ENCODE data around the gene SFR1.

Gene SFR1

GRCh38 chr10:104077247-104077646 lies 44.7 kb upstream of the SFR1 start:
- Histone ChIP-seq H3K4me1 (ENCODE audit: control insufficient read depth, insufficient read depth, low read depth, low read length) (peaks cover 6% of the 10 kb centered on the region), H3K27ac (ENCODE audit: low read length, poor library complexity, severe bottlenecking) (peak overlapping the region; percentile 19), H2BK12ac (ENCODE audit: low read length in 2 of 2) (no peak overlapping the region), H2AK5ac (ENCODE audit: low read length, severe bottlenecking) (no peak overlapping the region), H4K8ac (ENCODE audit: low read length) (no peak overlapping the region), H3K23ac (ENCODE audit: low read length in 2 of 2) (no peak overlapping the region), H2BK120ac (ENCODE audit: low read depth, low read length) (no peak overlapping the region), H2BK5ac (ENCODE audit: low read depth, low read length, poor library complexity, severe bottlenecking) (no peak overlapping the region), H2AFZ (ENCODE audit: low read depth, low read length) (no peak overlapping the region), H3K36me3 (ENCODE audit: control insufficient read depth in 1 of 2, insufficient read depth in 2 of 2, low read depth in 1 of 2, low read length in 2 of 2) (no peaks in the 10 kb centered on the region), H3K27me3 (ENCODE audit: control insufficient read depth in 1 of 2, insufficient read depth in 1 of 2, low read length in 2 of 2) (peaks cover 0 to 10% of the 10 kb centered on the region in 2 experiments), H3K14ac (ENCODE audit: low read length in 2 of 2) (no peak overlapping the region), H3K18ac (ENCODE audit: low read depth in 1 of 2, low read length in 2 of 2) (no peak overlapping the region), H3K4me3 (ENCODE audit: insufficient read depth in 1 of 2, low read depth in 1 of 2, low read length in 2 of 2) (no peak overlapping the region), H3K9me3 (ENCODE audit: control insufficient read depth, low read length) (no peaks in the 10 kb centered on the region), H3K4me2 (ENCODE audit: low read length, poor library complexity, severe bottlenecking) (no peak overlapping the region), H3K4ac (ENCODE audit: low read depth in 1 of 2, low read length in 2 of 2) (no peak overlapping the region), H4K91ac (ENCODE audit: low read length) (no peak overlapping the region), H3K9ac (ENCODE audit: low read length) (no peak overlapping the region), H3K79me1 (replicated peaks; ENCODE audit: low read length, poor library complexity, severe bottlenecking) (no peaks in the 10 kb centered on the region), H2BK15ac (ENCODE audit: low read depth, poor library complexity, severe bottlenecking) (no peak overlapping the region)
- WGBS, result 20% methylated on average over 3 of the region's 3 CpGs
- no peak for DNase-seq

GRCh38 chr10:104077663-104078151 lies 44.3 kb upstream of the SFR1 start:
- H3K18ac ChIP-seq (ENCODE audit: low read depth in 1 of 2, low read length in 2 of 2), result no peak overlapping the region
- H3K27ac ChIP-seq (ENCODE audit: low read length, poor library complexity, severe bottlenecking), result no peak overlapping the region
- no peak overlapping the region for H2BK15ac ChIP-seq (ENCODE audit: low read depth, poor library complexity, severe bottlenecking)
- WGBS, result 71% methylated on average over 5 of the region's 5 CpGs
- H2BK5ac ChIP-seq (ENCODE audit: low read depth, low read length, poor library complexity, severe bottlenecking), result no peak overlapping the region
- H3K9ac ChIP-seq (ENCODE audit: low read length), result no peak overlapping the region
- no peaks in the 10 kb centered on the region for H3K79me1 ChIP-seq (replicated peaks; ENCODE audit: low read length, poor library complexity, severe bottlenecking)
- no peaks in the 10 kb centered on the region for H3K9me3 ChIP-seq (ENCODE audit: control insufficient read depth, low read length)
- no peak overlapping the region for H4K8ac ChIP-seq (ENCODE audit: low read length)
- H2BK12ac ChIP-seq (ENCODE audit: low read length in 2 of 2), result no peak overlapping the region
- no peak overlapping the region for H3K4me2 ChIP-seq (ENCODE audit: low read length, poor library complexity, severe bottlenecking)
- no peak overlapping the region for H2BK120ac ChIP-seq (ENCODE audit: low read depth, low read length)
- H2AK5ac ChIP-seq (ENCODE audit: low read length, severe bottlenecking), result no peak overlapping the region
- no peak overlapping the region for H3K23ac ChIP-seq (ENCODE audit: low read length in 2 of 2)
- H3K4me3 ChIP-seq (ENCODE audit: insufficient read depth in 1 of 2, low read depth in 1 of 2, low read length in 2 of 2), result no peak overlapping the region
- no peak overlapping the region for H3K14ac ChIP-seq (ENCODE audit: low read length in 2 of 2)
- peaks cover 0 to 10% of the 10 kb centered on the region in 2 experiments for H3K27me3 ChIP-seq (ENCODE audit: control insufficient read depth in 1 of 2, insufficient read depth in 1 of 2, low read length in 2 of 2)
- H3K4ac ChIP-seq (ENCODE audit: low read depth in 1 of 2, low read length in 2 of 2), result no peak overlapping the region
- no peak for DNase-seq
- no peak overlapping the region for H4K91ac ChIP-seq (ENCODE audit: low read length)
- peaks cover 6% of the 10 kb centered on the region for H3K4me1 ChIP-seq (ENCODE audit: control insufficient read depth, insufficient read depth, low read depth, low read length)
- no peak overlapping the region for H2AFZ ChIP-seq (ENCODE audit: low read depth, low read length)
- no peaks in the 10 kb centered on the region for H3K36me3 ChIP-seq (ENCODE audit: control insufficient read depth in 1 of 2, insufficient read depth in 2 of 2, low read depth in 1 of 2, low read length in 2 of 2)

- H3K79me1 ChIP-seq (replicated peaks; ENCODE audit: low read length, poor library complexity, severe bottlenecking), result no peaks in the 10 kb centered on the region
- H3K27ac ChIP-seq (ENCODE audit: low read length, poor library complexity, severe bottlenecking), result no peak overlapping the region
- H2BK12ac ChIP-seq (ENCODE audit: low read length in 2 of 2), result no peak overlapping the region
- no peak overlapping the region for H3K14ac ChIP-seq (ENCODE audit: low read length in 2 of 2)
- no peak overlapping the region for H2BK120ac ChIP-seq (ENCODE audit: low read depth, low read length)
- H3K4me2 ChIP-seq (ENCODE audit: low read length, poor library complexity, severe bottlenecking), result no peak overlapping the region
- no peak overlapping the region for H3K23ac ChIP-seq (ENCODE audit: low read length in 2 of 2)
- peak; percentile 12 for DNase-seq
- H3K4me1 ChIP-seq (ENCODE audit: control insufficient read depth, insufficient read depth, low read depth, low read length), result peaks cover 7% of the 10 kb centered on the region
- no peak overlapping the region for H2BK15ac ChIP-seq (ENCODE audit: low read depth, poor library complexity, severe bottlenecking)
- H2AFZ ChIP-seq (ENCODE audit: low read depth, low read length), result no peak overlapping the region
- H3K9ac ChIP-seq (ENCODE audit: low read length), result no peak overlapping the region
- no peak overlapping the region for H3K4ac ChIP-seq (ENCODE audit: low read depth in 1 of 2, low read length in 2 of 2)
- H4K91ac ChIP-seq (ENCODE audit: low read length), result no peak overlapping the region
- H3K4me3 ChIP-seq (ENCODE audit: insufficient read depth in 1 of 2, low read depth in 1 of 2, low read length in 2 of 2), result no peak overlapping the region
- no peak overlapping the region for H2BK5ac ChIP-seq (ENCODE audit: low read depth, low read length, poor library complexity, severe bottlenecking)
- H3K9me3 ChIP-seq (ENCODE audit: control insufficient read depth, low read length), result no peaks in the 10 kb centered on the region
- no peaks in the 10 kb centered on the region for H3K36me3 ChIP-seq (ENCODE audit: control insufficient read depth in 1 of 2, insufficient read depth in 2 of 2, low read depth in 1 of 2, low read length in 2 of 2)
- no CpG with 5 or more reads among the region's 1 CpG for WGBS
- H3K18ac ChIP-seq (ENCODE audit: low read depth in 1 of 2, low read length in 2 of 2), result no peak overlapping the region
- peaks cover 0 to 2% of the 10 kb centered on the region in 2 experiments for H3K27me3 ChIP-seq (ENCODE audit: control insufficient read depth in 1 of 2, insufficient read depth in 1 of 2, low read length in 2 of 2)
- no peak overlapping the region for H4K8ac ChIP-seq (ENCODE audit: low read length)
- no peak overlapping the region for H2AK5ac ChIP-seq (ENCODE audit: low read length, severe bottlenecking)
Measured at GRCh38 chr10:104080762-104081161, 41.2 kb upstream of the SFR1 start.

GRCh38 chr10:104081998-104082397 lies 40.0 kb upstream of the SFR1 start:
- H3K4ac ChIP-seq (ENCODE audit: low read depth in 1 of 2, low read length in 2 of 2), result no peak overlapping the region
- no peak overlapping the region for H4K91ac ChIP-seq (ENCODE audit: low read length)
- H3K18ac ChIP-seq (ENCODE audit: low read depth in 1 of 2, low read length in 2 of 2), result no peak overlapping the region
- no peak overlapping the region for H3K9ac ChIP-seq (ENCODE audit: low read length)
- no peak overlapping the region for H2BK12ac ChIP-seq (ENCODE audit: low read length in 2 of 2)
- H2AK5ac ChIP-seq (ENCODE audit: low read length, severe bottlenecking), result no peak overlapping the region
- whole genome bisulfite sequencing, result 85% methylated on average over 4 of the region's 5 CpGs
- H3K79me1 ChIP-seq (replicated peaks; ENCODE audit: low read length, poor library complexity, severe bottlenecking), result no peaks in the 10 kb centered on the region
- no peaks in the 10 kb centered on the region for H3K36me3 ChIP-seq (ENCODE audit: control insufficient read depth in 1 of 2, insufficient read depth in 2 of 2, low read depth in 1 of 2, low read length in 2 of 2)
- H4K8ac ChIP-seq (ENCODE audit: low read length), result no peak overlapping the region
- no peak overlapping the region for H2BK5ac ChIP-seq (ENCODE audit: low read depth, low read length, poor library complexity, severe bottlenecking)
- H3K4me1 ChIP-seq (ENCODE audit: control insufficient read depth, insufficient read depth, low read depth, low read length), result peaks cover 12% of the 10 kb centered on the region
- no peak overlapping the region for H2BK15ac ChIP-seq (ENCODE audit: low read depth, poor library complexity, severe bottlenecking)
- H3K9me3 ChIP-seq (ENCODE audit: control insufficient read depth, low read length), result no peaks in the 10 kb centered on the region
- no peak overlapping the region for H3K23ac ChIP-seq (ENCODE audit: low read length in 2 of 2)
- H3K27ac ChIP-seq (ENCODE audit: low read length, poor library complexity, severe bottlenecking), result no peak overlapping the region
- H3K4me2 ChIP-seq (ENCODE audit: low read length, poor library complexity, severe bottlenecking), result no peak overlapping the region
- no peak overlapping the region for H3K4me3 ChIP-seq (ENCODE audit: insufficient read depth in 1 of 2, low read depth in 1 of 2, low read length in 2 of 2)
- H3K14ac ChIP-seq (ENCODE audit: low read length in 2 of 2), result no peak overlapping the region
- H2BK120ac ChIP-seq (ENCODE audit: low read depth, low read length), result no peak overlapping the region
- no peak overlapping the region for H2AFZ ChIP-seq (ENCODE audit: low read depth, low read length)
- DNase-seq, result no peak
- no peaks in the 10 kb centered on the region for H3K27me3 ChIP-seq (ENCODE audit: control insufficient read depth in 1 of 2, insufficient read depth in 1 of 2, low read length in 2 of 2)
